ENCODE results near the gene CHID1. TPM values are rescaled to one million over a fixed set of nuclear protein-coding genes. Genes with fewer than 3 reads are reported as not detected.

Gene CHID1
- total RNA-seq, 1 donor from 2014 or later: 56.6 TPM

GRCh38 chr11:898143-898511 lies 12.5 kb downstream of the CHID1 start:
- Mint-ChIP-seq H3K9me3 (no peaks in the 10 kb centered on the region), H3K36me3 (peaks cover 4% of the 10 kb centered on the region), H3K27ac (no peak overlapping the region), H3K4me1 (peaks cover 2% of the 10 kb centered on the region), H3K27me3 (ENCODE audit: insufficient read depth, low read depth) (peaks cover 3% of the 10 kb centered on the region), H3K4me3 (no peak overlapping the region)
- no peak overlapping the region for H3K27ac ChIP-seq
- peaks cover 5% of the 10 kb centered on the region for H3F3A ChIP-seq (ENCODE audit: low read depth)
- H3K27me3 ChIP-seq: no peaks in the 10 kb centered on the region
- DNase-seq (ENCODE audit: low spot score): peak; percentile 73
- peak overlapping the region; percentile 27 for H3K9ac ChIP-seq
- no peak overlapping the region for H2AFZ ChIP-seq (replicated peaks)
- H3K9me3 ChIP-seq (ENCODE audit: low read depth): no peaks in the 10 kb centered on the region
- H3K4me1 ChIP-seq: no peaks in the 10 kb centered on the region
- no peak overlapping the region for H3K4me3 ChIP-seq
- peak; percentile 44 for TF ChIP-seq CTCF (IDR thresholded peaks at IDR 0.05)
- TF ChIP-seq EZH2phosphoT487 (IDR thresholded peaks at IDR 0.05): no peak
- H4K20me1 ChIP-seq (ENCODE audit: low read depth): peaks cover 5% of the 10 kb centered on the region
- H3K4me2 ChIP-seq: no peak overlapping the region
- H3K79me2 ChIP-seq (ENCODE audit: low read depth): no peaks in the 10 kb centered on the region
- H3K36me3 ChIP-seq: no peaks in the 10 kb centered on the region

GRCh38 chr11:897253-898142 lies 13.1 kb downstream of the CHID1 start:
- no peaks in the 10 kb centered on the region for H3K36me3 ChIP-seq
- H4K20me1 ChIP-seq (ENCODE audit: low read depth): peaks cover 5% of the 10 kb centered on the region
- peaks cover 5% of the 10 kb centered on the region for H3F3A ChIP-seq (ENCODE audit: low read depth)
- H3K9me3 Mint-ChIP-seq: no peaks in the 10 kb centered on the region
- H3K27ac ChIP-seq: peak overlapping the region; percentile 29
- H3K27me3 ChIP-seq: no peaks in the 10 kb centered on the region
- H3K4me2 ChIP-seq: no peak overlapping the region
- no peaks in the 10 kb centered on the region for H3K4me1 ChIP-seq
- H3K4me3 Mint-ChIP-seq: no peak overlapping the region
- no peak overlapping the region for H3K4me3 ChIP-seq
- H3K27me3 Mint-ChIP-seq (ENCODE audit: insufficient read depth, low read depth): peaks cover 3% of the 10 kb centered on the region
- H3K27ac Mint-ChIP-seq: no peak overlapping the region
- no peak overlapping the region for H2AFZ ChIP-seq (replicated peaks)
- H3K9me3 ChIP-seq (ENCODE audit: low read depth): no peaks in the 10 kb centered on the region
- peak overlapping the region; percentile 27 for H3K9ac ChIP-seq
- TF ChIP-seq EZH2 (IDR thresholded peaks at IDR 0.05): no peak
- no peak for TF ChIP-seq CTCF (IDR thresholded peaks at IDR 0.05)
- no peak for DNase-seq (ENCODE audit: low spot score)
- no peaks in the 10 kb centered on the region for H3K79me2 ChIP-seq (ENCODE audit: low read depth)
- H3K4me1 Mint-ChIP-seq: peaks cover 2% of the 10 kb centered on the region
- H3K36me3 Mint-ChIP-seq: peaks cover 4% of the 10 kb centered on the region

- H3K4me2 ChIP-seq: no peak overlapping the region
Measured at GRCh38 chr11:895331-896110, 15.1 kb downstream of the CHID1 start.

More at GRCh38 chr11:895331-896110, 15.1 kb downstream of the CHID1 start:
- Histone ChIP-seq H3K9me3 (ENCODE audit: low read depth) (no peaks in the 10 kb centered on the region), H3K27ac (no peak overlapping the region), H3K79me2 (ENCODE audit: low read depth) (no peaks in the 10 kb centered on the region), H4K20me1 (ENCODE audit: low read depth) (peaks cover 15% of the 10 kb centered on the region), H3K4me1 (peaks cover 11% of the 10 kb centered on the region), H3K36me3 (no peaks in the 10 kb centered on the region), H3K9ac (no peak overlapping the region), H3K4me3 (no peak overlapping the region), H2AFZ (replicated peaks) (no peak overlapping the region), H3F3A (ENCODE audit: low read depth) (peaks cover 5% of the 10 kb centered on the region), H3K27me3 (no peaks in the 10 kb centered on the region)
- DNase-seq (ENCODE audit: low spot score): no peak
- Mint-ChIP-seq H3K9me3 (no peaks in the 10 kb centered on the region), H3K36me3 (no peaks in the 10 kb centered on the region), H3K4me1 (peaks cover 2% of the 10 kb centered on the region), H3K27ac (no peak overlapping the region), H3K27me3 (ENCODE audit: insufficient read depth, low read depth) (peaks cover 9% of the 10 kb centered on the region), H3K4me3 (no peak overlapping the region)
- no peak for TF ChIP-seq EZH2 (IDR thresholded peaks at IDR 0.05)
- TF ChIP-seq CTCF (IDR thresholded peaks at IDR 0.05): no peak
- no peak for TF ChIP-seq EZH2phosphoT487 (IDR thresholded peaks at IDR 0.05)
